Endometrial microvascular endothelial cells (primary cell): ENCODE results near the gene PER1. TPM values are rescaled to one million over a fixed set of nuclear protein-coding genes. Genes with fewer than 3 reads are reported as not detected.

Source experiments
- in situ Hi-C: cut with HindIII; loops from 2 replicates; pipeline ENCODE4 v1.10.0; 2017; ENCODE audit warnings: low sequenced_read_pairs, low pct_unique_long_range_greater_than_20kb; ENCODE audit errors: inconsistent ontology term
- total RNA-seq: library from RNA; depleted of rRNA; stranded (reverse); fragments of >200 nt; gene quantifications from one replicate; pipeline ENCODE4 v1.2.3, GENCODE V29; 2015; ENCODE audit errors: inconsistent ontology term

The PER1 gene
- total RNA-seq, 1 donor from 2014 or later: 20.4 TPM

GRCh38 chr17:8143581-8144400 lies 8.4 kb downstream of the PER1 start:
- in situ Hi-C loops: no loop called here

GRCh38 chr17:8142887-8143580 lies 9.2 kb downstream of the PER1 start:
- in situ Hi-C loops: no loop called here

DNA sequence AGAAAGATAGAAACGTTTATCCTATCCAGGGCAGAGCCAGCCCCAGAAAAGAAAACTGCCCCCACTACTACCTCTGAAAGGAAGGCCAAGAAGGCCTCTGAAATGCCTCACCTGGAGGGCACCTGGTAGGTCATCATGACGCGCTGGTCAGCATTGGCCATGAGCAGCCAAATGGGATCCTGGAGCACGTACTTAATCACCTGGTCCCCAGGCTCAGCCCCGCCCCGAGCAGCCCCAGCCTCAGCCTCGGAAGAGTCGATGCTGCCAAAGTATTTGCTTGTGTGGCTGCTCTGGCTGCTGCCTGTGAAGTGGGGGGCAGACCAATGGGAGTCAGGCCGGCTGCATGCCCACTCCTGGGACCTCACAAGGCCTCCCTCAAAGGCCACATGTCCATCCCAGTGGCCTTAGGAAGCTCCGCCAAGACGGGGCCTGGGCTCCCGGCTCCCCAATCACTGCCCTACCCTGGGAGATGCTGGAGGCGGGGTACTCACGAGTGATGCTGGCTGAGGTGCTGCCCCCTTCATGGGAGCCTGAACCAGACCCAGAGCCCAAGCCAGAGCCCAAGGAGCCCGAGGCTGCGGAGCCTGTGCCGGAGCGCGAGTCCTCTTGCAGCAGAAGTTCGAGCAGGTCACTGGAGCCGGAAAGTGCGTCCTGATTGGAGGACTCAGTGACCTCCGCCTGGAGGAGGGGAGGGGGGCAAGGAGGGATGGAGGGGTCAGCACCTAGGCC lies 9.9 kb downstream of the PER1 start:
- in situ Hi-C loops: no loop called here

DNA sequence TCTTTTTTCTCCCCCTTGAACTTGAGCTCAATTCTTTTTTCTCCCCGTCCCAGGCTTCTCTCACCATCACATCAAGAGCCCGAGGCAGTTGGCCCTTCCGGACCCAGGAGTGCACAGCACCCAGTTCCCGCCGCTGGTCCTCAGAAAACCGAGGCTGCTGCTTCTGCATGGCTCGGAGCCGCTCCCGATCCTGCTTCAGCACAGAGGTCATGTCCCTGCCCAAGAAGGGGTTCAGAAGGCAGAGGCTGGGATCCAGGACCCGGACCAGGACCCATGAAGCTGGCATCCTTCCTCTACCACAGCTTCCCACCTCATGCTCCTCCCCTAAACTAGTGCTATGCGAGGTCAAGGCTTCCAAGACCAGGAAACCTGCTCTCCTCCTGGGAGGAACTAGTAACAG lies 10.5 kb downstream of the PER1 start:
- in situ Hi-C loops: no loop called here

- in situ Hi-C loops: no loop called here
Measured at GRCh38 chr17:8141045-8141444, 11.2 kb downstream of the PER1 start.

DNA sequence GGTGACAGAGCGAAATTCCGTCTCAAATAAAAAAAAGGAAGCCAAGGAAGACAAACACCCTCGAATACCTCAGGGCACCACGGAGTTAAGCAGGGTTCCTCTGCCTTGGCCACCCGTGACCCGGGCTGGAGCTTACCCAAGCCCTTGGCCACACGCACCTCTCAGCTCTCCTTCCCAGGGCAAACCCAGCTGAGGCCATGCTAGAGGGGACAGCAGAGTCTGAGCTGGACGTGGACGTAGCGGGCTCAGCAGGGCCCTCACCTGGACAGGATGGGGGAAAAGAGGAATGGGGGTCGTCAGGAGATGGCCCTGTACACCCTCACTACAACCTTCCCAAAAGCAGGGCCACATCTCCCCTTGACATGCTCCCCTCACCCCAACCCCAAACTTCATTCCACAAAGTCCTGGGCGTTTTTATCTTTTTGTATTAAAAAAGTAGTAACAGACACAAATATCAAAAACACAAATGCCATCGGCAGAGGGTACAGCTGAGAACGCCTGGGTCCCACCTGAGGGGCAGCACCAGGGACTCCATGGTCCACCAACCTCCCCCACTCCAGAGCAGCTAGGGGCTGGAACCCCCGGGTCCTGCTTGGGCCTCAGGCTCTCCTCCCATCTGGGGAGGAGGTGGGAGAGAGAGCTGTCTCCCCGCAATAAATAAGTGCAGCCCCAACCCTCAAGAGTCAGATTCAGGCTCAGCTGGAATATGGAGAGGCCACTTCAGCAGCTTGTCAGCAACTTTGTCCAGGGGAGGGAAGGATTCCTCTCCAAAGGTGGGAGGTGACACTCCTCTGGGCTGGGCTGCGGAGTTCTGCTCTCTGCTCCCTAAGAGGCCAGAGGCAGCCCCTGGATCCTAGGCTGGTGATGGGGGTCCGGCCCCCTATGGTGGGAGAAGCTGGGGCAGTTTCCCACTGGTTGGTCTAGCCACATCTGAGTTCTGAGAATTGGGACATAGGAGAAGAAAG lies 11.9 kb downstream of the PER1 start:
- in situ Hi-C loops: no loop called here

GRCh38 chr17:8138672-8139371 lies 13.4 kb downstream of the PER1 start:
- in situ Hi-C loops: no loop called here

GRCh38 chr17:8138374-8138671 lies 13.9 kb downstream of the PER1 start:
- in situ Hi-C loops: no loop called here

DNA sequence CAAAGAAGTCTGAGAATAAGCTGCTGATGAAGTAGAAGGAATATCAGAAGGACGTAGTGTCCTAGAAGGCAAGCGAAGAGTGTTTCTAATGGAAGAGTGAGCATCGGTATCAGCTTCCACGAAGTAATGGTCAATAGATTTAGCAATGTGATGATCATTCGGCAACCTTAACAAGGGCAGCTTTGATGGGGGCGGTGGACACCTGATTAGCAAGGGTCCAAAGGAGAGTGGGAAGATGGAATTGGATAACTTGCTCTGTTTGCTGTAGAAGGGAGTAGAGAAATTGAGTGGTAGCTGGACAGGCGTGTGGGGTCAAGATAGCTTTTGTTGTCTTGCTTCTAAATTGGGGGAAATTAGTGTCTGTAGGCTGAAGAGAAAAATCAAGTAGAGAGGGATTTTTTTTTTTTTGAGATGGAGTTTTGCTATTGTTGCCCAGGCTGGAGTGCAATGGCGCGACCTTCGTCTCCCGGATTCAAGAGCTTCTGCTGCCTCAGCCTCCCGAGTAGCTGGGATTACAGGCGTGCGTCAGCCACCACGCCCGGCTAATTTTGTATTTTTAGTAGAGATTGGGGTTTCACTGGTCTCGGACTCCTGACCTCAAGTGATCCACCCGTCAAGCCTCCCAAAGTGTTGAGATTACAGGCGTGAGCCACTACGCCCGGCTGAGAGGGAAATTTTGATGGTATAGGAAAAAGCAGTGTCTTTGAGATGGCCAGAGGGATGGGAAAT lies 14.4 kb downstream of the PER1 start:
- in situ Hi-C loops: no loop called here

DNA sequence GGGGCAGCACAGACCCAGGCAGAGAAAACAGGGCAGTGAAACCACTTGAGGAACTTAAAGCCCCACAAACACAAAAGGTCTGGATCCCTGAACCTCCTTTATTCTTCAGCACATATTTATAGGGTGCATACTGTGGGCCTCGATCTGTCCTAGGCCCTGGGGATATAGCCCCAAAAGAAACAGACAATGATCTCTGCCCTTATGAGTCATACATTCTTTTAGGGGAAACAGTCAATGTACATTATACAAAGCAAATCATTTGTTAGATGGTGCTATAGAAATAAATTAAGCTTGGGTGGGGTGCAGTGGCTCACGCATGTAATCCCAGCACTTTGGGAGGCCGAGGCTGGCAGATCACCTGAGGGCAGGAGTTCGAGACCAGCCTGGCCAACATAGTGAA lies 18.3 kb downstream of the PER1 start:
- in situ Hi-C loops: no loop called here

- in situ Hi-C loops: no loop called here
Measured at GRCh38 chr17:8133399-8133798, 18.8 kb downstream of the PER1 start.

DNA sequence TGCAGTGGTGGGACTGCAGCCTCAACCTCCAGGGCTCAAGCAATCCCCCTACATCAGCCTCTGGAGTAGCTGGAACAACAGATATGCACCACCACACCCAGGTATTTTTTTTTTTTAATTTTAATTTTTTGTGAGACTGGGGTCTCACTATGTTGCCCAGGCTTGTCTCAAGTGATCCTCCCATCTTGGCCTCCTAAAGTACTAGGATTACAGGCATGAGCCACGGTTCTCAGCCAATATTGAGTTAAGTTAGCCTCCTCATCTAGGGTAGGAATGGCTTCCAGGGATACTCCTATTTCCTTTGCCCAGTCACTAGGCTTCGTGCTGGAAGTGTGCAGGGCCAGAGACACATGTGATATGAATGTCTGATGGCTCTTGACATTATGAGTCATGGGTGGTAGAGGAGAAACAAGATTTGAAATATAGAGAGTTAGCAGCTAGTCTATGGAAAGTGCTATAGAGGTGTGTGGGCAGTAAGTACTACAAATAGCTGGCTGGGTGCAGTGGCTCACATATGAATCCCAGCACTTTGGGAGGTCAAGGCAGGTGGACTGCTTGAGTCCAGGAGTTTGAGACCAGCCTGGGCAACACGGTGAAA lies 20.3 kb downstream of the PER1 start:
- in situ Hi-C loops: no loop called here

DNA sequence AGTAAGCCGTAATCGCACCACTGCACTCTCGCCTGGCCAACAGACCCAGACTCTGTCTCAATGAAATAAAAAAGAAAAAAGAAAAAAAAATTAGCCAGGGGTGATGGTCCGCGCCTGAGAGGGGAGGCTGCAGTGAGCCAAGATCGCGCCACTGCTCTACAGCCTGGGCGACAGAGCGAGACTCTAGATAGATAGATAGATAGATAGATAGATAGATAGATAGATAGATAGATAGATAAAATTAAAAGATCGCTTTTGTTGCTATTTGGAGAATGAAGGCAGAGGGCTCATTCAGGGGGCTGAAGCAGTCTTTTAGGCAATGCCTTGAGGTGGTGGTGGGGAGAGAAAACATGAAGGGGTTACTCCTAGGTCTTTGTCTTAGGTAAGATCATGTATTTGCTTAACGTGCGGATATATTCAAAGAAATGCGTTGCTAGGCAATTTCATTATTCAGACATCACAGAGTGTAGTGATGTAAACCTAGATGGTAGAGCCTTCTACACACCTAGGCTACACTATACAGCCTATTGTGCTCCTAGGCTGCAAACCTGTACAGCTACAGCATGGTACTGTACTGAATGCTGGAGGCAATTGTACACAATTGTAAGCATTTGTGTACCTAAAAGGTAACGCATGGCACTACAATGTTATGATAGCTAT lies 23.9 kb downstream of the PER1 start:
- in situ Hi-C loops: no loop called here

DNA sequence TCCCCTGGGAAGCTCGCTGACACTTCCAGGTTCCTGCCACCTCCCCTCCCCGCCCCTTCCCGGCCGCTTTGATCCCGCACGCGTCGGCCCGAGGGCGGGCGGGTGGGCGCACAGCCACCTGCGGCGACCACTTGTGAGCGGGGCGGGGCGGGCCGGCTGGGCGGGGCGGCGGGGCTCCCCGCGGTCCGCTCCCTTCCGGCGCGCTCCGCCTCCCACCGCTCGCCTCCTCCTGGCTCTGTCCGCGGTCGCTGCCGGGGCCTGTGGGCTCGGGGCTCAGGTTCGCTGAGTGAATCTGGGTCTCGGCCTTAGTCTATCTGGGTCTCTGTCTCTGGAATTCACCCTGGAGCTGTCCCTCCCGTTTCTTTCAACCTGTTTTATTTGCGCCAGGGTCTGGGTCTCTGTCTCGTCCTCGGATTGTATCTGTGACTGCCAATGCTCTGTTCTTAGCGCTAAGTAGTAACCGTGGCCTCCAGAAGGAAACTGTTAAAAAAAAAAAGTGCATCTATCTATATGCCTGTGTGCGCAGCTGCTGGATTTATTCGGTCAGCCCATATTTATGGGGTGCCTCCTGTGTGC lies 25.6 kb downstream of the PER1 start:
- in situ Hi-C loops: no loop called here

DNA sequence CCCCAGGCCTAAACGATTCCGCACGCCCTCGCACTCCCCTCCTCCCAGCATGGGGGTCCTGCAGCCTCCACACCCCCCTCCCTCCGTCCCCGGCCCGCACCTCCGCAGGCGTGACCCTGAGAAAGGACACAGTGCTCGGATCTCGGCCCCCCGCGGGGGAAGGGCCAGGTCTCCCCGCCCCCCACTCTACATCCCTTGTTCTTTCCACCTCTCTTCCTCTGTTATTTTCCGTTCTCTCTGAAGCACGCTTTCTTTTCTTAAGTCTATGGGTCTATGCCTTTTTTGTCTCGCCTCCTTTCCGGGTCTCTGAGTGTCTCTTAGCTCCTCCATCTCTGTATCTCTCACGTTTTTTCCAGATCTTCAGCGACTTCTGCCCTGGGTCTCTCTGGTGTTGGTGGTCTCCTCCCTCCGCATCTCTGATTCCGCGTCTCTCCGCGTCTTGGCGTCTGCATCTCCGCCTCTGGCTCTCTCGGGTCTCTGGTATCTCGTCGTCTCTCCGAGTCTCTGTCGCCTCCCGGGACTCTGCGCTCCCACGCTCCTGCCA lies 26.2 kb downstream of the PER1 start:
- in situ Hi-C loops: no loop called here

GRCh38 chr17:8125154-8125946 lies 26.9 kb downstream of the PER1 start:
- in situ Hi-C loops: no loop called here
